Measurements from ENCODE around the gene IL12RB2.
"Not testable (repeated sequence)": the region's sequence is repeated elsewhere in the genome, so short reads cannot be mapped to it uniquely, and the experiment has no call there.

IL12RB2 gene

DNA sequence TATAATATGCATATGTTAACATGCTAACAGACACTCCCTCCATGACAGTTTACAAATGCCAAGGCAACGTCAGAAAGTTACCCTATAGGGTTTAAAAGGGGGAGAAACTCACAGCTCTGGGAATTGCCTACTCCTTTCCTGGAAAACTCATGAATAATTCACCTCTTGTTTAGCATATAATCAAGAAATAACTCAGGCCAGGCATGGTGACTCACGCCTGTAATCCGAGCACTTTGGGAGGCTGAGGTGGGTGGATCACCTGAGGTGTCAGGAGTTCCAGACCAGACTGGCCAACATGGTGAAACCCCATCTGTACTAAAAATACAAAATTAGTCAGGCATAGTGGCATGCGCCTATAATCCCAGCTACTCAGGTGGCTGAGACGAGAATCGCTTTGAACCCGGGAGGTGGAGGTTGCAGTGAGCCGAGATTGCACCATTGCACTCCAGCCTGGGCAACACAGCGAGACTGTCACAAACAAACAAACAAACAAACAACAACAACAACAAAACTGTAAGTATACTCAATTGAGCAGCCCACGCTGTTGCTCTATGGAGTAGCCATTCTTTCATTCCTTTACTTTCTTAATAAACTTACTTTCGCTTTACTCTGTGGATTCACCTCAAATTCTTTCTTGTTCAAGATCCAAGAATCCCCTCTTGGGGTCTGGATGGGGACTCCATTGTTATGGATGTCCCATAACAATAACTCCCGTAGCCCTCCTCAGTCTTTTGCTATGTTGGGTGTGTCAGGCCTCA is 92.5 kb downstream of the IL12RB2 start:
- not testable (repeated sequence) for DNase-seq

GRCh38 chr1:67401443-67401842 is 93.8 kb downstream of the IL12RB2 start:
- DNase-seq, result no peak

DNA sequence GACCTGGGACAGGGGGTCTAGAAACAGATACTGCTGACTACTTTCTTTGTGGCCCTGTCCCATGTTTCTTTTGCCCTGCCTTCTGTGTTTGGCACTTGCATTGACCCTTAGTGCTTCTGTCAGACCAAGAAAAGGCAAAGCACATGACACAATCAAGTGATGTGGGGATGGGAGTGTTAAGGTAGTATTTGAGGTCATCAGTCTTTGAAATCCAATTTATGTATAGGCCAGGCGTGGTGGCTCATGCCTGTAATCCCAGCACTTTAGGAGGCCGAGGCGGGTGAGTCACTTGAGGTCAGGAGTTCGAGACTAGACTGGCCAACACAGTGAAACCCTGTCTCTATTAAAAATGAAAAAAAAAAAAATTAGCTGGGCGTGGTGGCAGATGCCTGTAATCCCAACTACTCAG is 96.5 kb downstream of the IL12RB2 start:
- DNase-seq, result no peak

DNA sequence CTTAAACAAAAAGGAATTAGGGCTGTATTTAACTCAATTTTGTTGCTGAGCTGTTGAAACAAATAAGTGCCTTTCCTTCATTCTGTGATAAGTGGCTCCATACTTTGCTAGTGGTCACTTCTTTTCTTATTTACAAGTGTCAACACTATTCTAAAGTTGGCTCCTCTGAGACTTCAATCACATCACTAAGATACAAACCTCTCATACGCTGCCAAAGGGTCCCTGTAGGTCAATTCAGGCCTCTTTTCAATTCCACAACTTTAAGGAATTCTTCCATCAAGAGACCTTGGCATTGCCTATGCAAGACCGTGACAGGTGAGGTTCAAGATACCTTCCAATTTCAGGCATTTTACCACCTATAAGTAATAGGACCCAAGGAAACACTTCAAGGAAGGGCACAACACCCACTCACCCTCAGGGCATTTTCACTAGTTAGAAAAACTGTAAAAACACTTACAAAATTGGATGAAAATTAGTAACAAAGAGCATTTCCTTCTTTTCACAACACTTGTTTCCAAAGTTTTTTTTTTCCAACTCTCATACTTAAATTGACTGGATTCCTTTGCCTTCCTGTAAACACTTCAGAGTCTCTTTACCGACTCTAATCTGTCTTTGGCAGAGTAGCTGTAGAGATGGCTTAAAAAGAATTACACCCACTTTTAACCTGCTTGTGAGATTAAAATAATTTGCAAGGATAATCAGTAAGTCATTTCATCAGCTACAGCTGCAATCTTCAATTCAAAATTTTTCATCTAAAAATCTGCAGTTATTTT is 98.0 kb downstream of the IL12RB2 start:
- DNase-seq, result no peak

GRCh38 chr1:67407498-67407897 is 99.8 kb downstream of the IL12RB2 start:
- DNase-seq, result no peak

GRCh38 chr1:67408148-67408547 is 100.5 kb downstream of the IL12RB2 start:
- DNase-seq, result no peak

DNA sequence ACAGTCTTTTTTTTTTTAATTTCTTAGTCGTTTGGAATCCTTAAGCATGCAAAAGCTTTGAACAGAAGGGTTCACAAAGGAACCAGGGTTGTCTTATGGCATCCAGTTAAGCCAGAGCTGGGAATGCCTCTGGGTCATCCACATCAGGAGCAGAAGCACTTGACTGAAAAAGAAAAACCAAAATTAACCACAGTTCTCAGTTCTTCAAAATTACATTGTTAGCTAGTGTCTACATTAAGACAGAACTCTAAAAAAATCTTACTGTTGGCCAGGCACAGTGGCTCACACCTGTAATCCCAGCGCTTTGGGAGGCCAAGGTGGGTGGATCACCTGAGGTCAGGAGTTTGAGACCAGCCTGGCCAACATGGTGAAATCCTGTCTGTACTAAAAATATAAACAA is 105.4 kb downstream of the IL12RB2 start:
- not testable (repeated sequence) for DNase-seq

GRCh38 chr1:67414574-67414973 is 106.9 kb downstream of the IL12RB2 start:
- DNase-seq, result no peak

DNA sequence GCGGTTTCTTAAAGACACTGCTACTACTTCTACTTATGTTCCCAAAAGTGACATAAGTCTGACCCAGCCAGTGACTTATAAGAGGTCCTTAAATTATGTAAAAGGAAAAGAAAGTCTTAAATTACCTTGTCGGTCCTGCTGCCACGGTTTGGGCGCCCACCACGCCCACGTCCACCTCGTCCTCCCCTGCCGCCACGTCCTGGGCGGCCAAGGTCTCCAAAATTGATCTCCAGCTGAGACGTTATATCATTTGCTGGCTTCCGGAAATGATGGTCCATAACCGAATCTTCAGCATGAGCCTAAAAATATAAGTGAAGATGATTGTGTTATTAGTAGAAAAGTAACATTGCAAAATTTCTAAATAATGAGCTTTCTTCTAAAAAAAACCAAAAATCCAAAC is 107.4 kb downstream of the IL12RB2 start:
- DNase-seq, result no peak

GRCh38 chr1:67417733-67418132 is 110.1 kb downstream of the IL12RB2 start:
- not testable (repeated sequence) for DNase-seq

DNA sequence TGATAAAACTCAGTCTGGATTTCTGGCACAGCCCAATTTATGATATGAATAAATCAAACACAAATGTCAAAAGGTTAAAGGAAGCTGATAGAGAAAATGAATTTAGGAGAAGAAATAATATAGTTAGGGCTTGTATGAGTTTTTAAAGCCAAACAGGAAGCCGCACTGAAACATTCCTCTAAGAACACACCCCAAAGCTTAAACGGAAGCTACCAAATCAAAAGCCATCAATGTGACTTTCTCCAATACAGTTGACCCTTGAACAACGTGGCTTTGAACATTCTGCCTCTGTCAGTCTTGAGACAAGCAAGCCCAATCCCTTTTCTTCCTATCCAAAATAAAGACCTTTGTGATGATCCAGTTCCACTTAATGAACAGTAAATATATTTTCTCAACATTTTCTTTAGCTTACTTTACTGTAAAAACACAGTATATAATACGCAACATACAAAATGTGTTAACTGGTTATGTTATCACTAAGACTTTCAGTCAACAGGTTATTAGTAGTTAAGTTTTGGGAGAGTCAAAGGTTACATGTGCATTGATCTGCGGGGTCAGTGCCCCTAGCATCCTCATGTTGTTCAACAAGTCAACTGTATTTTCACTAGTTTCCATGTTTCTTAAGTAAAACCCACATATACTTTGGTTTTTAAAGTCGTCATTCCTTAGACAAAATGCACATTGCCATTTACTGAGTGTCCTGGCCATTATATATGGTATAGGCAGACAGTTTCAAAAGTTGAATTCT is 111.3 kb downstream of the IL12RB2 start:
- DNase-seq, result no peak

- DNase-seq, result no peak
Observed at GRCh38 chr1:67420835-67421492, 113.3 kb downstream of the IL12RB2 start.

- DNase-seq, result no peak
Observed at GRCh38 chr1:67427465-67427864, 119.8 kb downstream of the IL12RB2 start.

GRCh38 chr1:67427947-67428346 is 120.3 kb downstream of the IL12RB2 start:
- no peak for DNase-seq

DNA sequence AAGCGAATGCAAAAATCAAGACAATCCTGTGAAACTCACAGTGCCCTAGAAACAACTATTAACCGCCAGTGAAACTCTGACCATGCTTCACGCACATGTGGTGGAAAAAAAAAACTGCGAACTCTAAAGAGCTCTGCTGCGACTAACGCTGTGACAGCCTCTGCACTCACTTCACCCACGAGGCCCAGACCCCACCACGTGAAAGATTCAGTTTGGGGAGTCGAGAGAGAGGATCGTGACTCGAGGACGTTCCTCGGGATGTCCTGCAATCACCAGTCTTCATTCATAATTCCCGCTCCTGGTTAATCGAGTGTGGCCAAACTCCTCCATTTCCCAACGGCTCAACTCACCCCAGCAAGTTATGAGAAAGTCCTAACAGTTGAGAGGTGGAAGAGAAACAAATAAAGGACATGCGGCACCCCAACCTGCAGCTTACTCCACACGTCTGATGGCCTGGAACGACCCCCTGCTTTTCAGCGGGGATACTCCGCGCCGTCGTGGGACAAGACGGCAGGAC is 121.4 kb downstream of the IL12RB2 start:
- DNase-seq, result no peak

GRCh38 chr1:67429528-67430357 is 122.1 kb downstream of the IL12RB2 start:
- no peak for DNase-seq

- DNase-seq, result peak; percentile 95
Observed at GRCh38 chr1:67430358-67431155, 122.9 kb downstream of the IL12RB2 start, which contains the start of gene SERBP1. Gene SERBP1 (minus strand): TSS chr1:67430402. CDS start chr1:67430300, 102 bp downstream.

- DNase-seq, result no peak
Observed at GRCh38 chr1:67431156-67431765, 123.6 kb downstream of the IL12RB2 start.

DNA sequence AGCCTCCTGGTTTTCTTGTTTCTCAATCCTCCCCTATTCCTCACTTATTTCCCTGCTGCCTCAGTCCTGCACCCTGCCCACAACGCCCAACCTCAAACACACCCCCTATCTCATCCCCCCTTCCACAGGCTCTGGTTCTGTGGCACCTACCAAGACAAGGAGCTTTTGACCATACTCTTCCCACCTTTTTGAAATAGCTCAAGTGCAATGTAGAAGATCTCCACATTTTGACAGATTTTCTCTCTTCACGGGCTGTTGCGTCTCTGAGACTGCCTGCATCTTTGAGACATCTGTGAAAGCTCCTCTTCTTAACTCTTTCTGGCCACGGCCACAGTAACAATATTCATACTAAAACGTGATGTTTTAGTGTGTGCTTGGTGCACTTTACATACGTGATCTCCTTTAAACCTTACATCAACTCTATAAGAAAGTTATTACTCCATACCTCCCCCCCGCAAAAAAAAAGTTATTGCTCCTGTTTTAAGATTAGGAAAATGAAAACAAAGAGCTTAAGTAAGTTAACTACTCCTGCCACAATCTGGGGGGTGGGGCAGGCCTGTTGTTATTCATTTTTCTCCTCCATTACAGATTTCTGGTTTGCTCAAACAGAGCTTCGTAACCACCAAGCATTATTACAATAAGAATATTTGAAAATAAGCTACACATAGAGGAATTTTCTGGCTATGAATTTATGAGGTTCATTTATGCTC is 124.4 kb downstream of the IL12RB2 start:
- DNase-seq, result no peak

- no peak for DNase-seq
Observed at GRCh38 chr1:67432745-67433144, 125.1 kb downstream of the IL12RB2 start.

Measured in SHP77 treated with DMSO at 0.1 percent for 48 hours (cell line).